ENCODE results near the gene NKIRAS1. TPM values are rescaled to one million over a fixed set of nuclear protein-coding genes. Genes with fewer than 3 reads are reported as not detected.
"Not testable (repeated sequence)": the region's sequence is repeated elsewhere in the genome, so short reads cannot be mapped to it uniquely, and the experiment has no call there.

Gene NKIRAS1
- total RNA-seq, 1 donor from 2014 or later: 11.1 TPM

GRCh38 chr3:23920151-23920655 is 3.4 kb upstream of the NKIRAS1 start:
- Histone ChIP-seq H3K27me3 (ENCODE audit: low read depth) (no peaks in the 10 kb centered on the region), H3K9me3 (no peaks in the 10 kb centered on the region), H3K36me3 (peaks cover 47% of the 10 kb centered on the region), H3K4me1 (peaks cover 39% of the 10 kb centered on the region), H3K27ac (no peak overlapping the region), H3K4me3 (no peak overlapping the region)
- ATAC-seq: no peak
- no peak for DNase-seq
- intact Hi-C loops (cut with DNase I): no loop called here
- TF ChIP-seq CTCF (IDR thresholded peaks at IDR 0.05): no peak

GRCh38 chr3:23919628-23920027 is 2.8 kb upstream of the NKIRAS1 start:
- Histone ChIP-seq H3K27me3 (ENCODE audit: low read depth) (no peaks in the 10 kb centered on the region), H3K9me3 (no peaks in the 10 kb centered on the region), H3K4me3 (no peak overlapping the region), H3K36me3 (peaks cover 47% of the 10 kb centered on the region), H3K27ac (no peak overlapping the region), H3K4me1 (peaks cover 44% of the 10 kb centered on the region)
- DNase-seq (no peak), ATAC-seq (no peak)
- TF ChIP-seq CTCF (IDR thresholded peaks at IDR 0.05): no peak
- intact Hi-C loops (cut with DNase I): no loop called here

- Histone ChIP-seq H3K36me3 (peaks cover 47% of the 10 kb centered on the region), H3K27ac (peak overlapping the region; percentile 92)
- intact Hi-C loops (cut with DNase I): not testable (repeated sequence)
Observed at GRCh38 chr3:23918331-23918730, 1.5 kb upstream of the NKIRAS1 start.

GRCh38 chr3:23917679-23918303 is 1.0 kb upstream of the NKIRAS1 start:
- peak in 1 of 2 donors; percentile 79 for ATAC-seq
- peak overlapping the region; percentile 92 for H3K27ac ChIP-seq

More at GRCh38 chr3:23918331-23918730, 1.5 kb upstream of the NKIRAS1 start:
- Histone ChIP-seq H3K4me1 (peaks cover 44% of the 10 kb centered on the region), H3K4me3 (peak overlapping the region; percentile 94)
- ATAC-seq; H3K27me3 ChIP-seq (ENCODE audit: low read depth); H3K9me3 ChIP-seq; DNase-seq: not testable (repeated sequence)

GRCh38 chr3:23916152-23916885 is 471 bp downstream of the NKIRAS1 start:
- Histone ChIP-seq H3K36me3 (peaks cover 33% of the 10 kb centered on the region), H3K4me3 (peak overlapping the region; percentile 94)

More at GRCh38 chr3:23917679-23918303, 1.0 kb upstream of the NKIRAS1 start:
- Histone ChIP-seq H3K4me1 (peaks cover 44% of the 10 kb centered on the region), H3K36me3 (peaks cover 47% of the 10 kb centered on the region), H3K4me3 (peak overlapping the region; percentile 94)
- intact Hi-C loops (cut with DNase I); DNase-seq; H3K27me3 ChIP-seq (ENCODE audit: low read depth); H3K9me3 ChIP-seq: not testable (repeated sequence)

More at GRCh38 chr3:23916152-23916885, 471 bp downstream of the NKIRAS1 start:
- no peaks in the 10 kb centered on the region for H3K27me3 ChIP-seq (ENCODE audit: low read depth)
- intact Hi-C loops (cut with DNase I): no loop called here
- H3K27ac ChIP-seq: peak overlapping the region; percentile 92
- peaks cover 44% of the 10 kb centered on the region for H3K4me1 ChIP-seq
- no peak for TF ChIP-seq CTCF (IDR thresholded peaks at IDR 0.05)
- H3K9me3 ChIP-seq: no peaks in the 10 kb centered on the region
- no peak for DNase-seq
- ATAC-seq: peak; percentile 69 to 77

All from lower lobe of right lung (tissue), 2 donors.